A549 (cell line): ENCODE measurements around the gene PTRHD1. TPM values are rescaled to one million over a fixed set of nuclear protein-coding genes. Genes with fewer than 3 reads are reported as not detected.

ENCODE experiments used
- ATAC-seq, 2 experiments: fragments of 200-7000 bp in 1 of 2; fragments of >200 bp in 1 of 2; cut with Nextera tagmentation in 1 of 2; cut with Tn5 transposase in 1 of 2; 3 replicates each; pipeline versions ENCODE4 v1.8.0 to v1.9.1; 2018 to 2020; ENCODE audit warnings: mild to moderate bottlenecking in 1 of 2, moderate library complexity in 1 of 2
- CTCF ChIA-PET: fragments of 300-600 bp; sonication (Branson Sonifier 250); formaldehyde crosslinking; extraction: SDS; loops from one replicate; lab custom pipeline; 2021; ENCODE audit warnings: antibody characterized with exemption, inconsistent platforms; lab: Yijun Ruan, JAX
- POLR2A ChIA-PET: fragments of 350-600 bp; formaldehyde crosslinking; extraction: SDS; loops from one replicate; lab custom pipeline; 2021; ENCODE audit warnings: antibody characterized with exemption, inconsistent platforms; lab: Yijun Ruan, JAX
- DNase-seq, 2 experiments: peaks; one replicate each; pipeline versions ENCODE4 v3.0.0 to v3.0.0-alpha.2; 2011 to 2016; ENCODE audit warnings: low read depth in 1 of 2, low spot score in 1 of 2
- FAIRE-seq: peaks from 2 replicates; lab custom pipeline; 2011; peaks lifted over from hg19 to GRCh38; lab: Jason Lieb, UNC
- H3K27ac ChIP-seq, 2 experiments: fragments of >200 bp; sonication (Bioruptor Twin); formaldehyde crosslinking; 3 replicates each; pipeline ENCODE4 v1.5.1; 2016 to 2017
- H3K4me1 ChIP-seq: fragments of >200 bp; sonication (Bioruptor Twin); formaldehyde crosslinking; 3 replicates; pipeline ENCODE4 v1.6.1; 2016
- H3K4me2 ChIP-seq: fragments of >200 bp; sonication (Bioruptor Twin); formaldehyde crosslinking; 3 replicates; pipeline ENCODE4 v1.6.1; 2016
- H3K4me3 ChIP-seq: fragments of >200 bp; sonication (Bioruptor Twin); formaldehyde crosslinking; 3 replicates; pipeline ENCODE4 v1.5.1; 2016
- H3K9me3 ChIP-seq: fragments of >200 bp; sonication (Bioruptor Twin); formaldehyde crosslinking; 3 replicates; pipeline ENCODE4 v1.6.1; 2016
- ATOH8 ChIP-seq: fragments of 250-450 bp; sonication (Bioruptor Pico); IDR thresholded peaks from 2 replicates; pipeline ENCODE4 v1.5.0; 2020; ENCODE audit warnings: low read depth, mild to moderate bottlenecking, moderate library complexity
- BHLHE40 ChIP-seq: IDR thresholded peaks from 2 replicates; pipeline ENCODE4 v1.6.1; 2012; ENCODE audit warnings: low read depth, low read length, inconsistent platforms
- CBX2 ChIP-seq: fragments of 200-600 bp; sonication (generic); IDR thresholded peaks from 2 replicates; pipeline ENCODE4 v1.6.1; 2016; ENCODE audit warnings: low read depth, mild to moderate bottlenecking, borderline replicate concordance
- CBX8 ChIP-seq: fragments of 200-600 bp; sonication (generic); IDR thresholded peaks from 2 replicates; pipeline ENCODE4 v1.6.1; 2016
- E2F6 ChIP-seq: IDR thresholded peaks from 2 replicates; pipeline ENCODE4 v1.6.1; 2012; ENCODE audit warnings: low read depth, borderline replicate concordance
- EHMT2 ChIP-seq: fragments of 200-600 bp; sonication (generic); IDR thresholded peaks from 2 replicates; pipeline ENCODE4 v1.6.1; 2016; ENCODE audit warnings: antibody characterized with exemption, low read depth, mild to moderate bottlenecking, moderate library complexity
- GATA3 ChIP-seq: IDR thresholded peaks from 2 replicates; pipeline ENCODE4 v1.6.1; 2012; ENCODE audit warnings: borderline replicate concordance
- HDAC2 ChIP-seq: fragments of 200-600 bp; sonication (generic); IDR thresholded peaks from 2 replicates; pipeline ENCODE4 v1.6.1; 2016
- HOXB13 ChIP-seq: fragments of 250-450 bp; sonication (Bioruptor Pico); IDR thresholded peaks from 2 replicates; pipeline ENCODE4 v1.5.0; 2020; ENCODE audit warnings: low read depth, mild to moderate bottlenecking, moderate library complexity
- JUN ChIP-seq, 2 experiments: fragments of >200 bp; sonication (Bioruptor Twin); formaldehyde crosslinking; IDR thresholded peaks; 2 replicates in 1 of 2; 3 replicates in 1 of 2; pipeline ENCODE4 v1.6.1; 2016 to 2017
- JUNB ChIP-seq: fragments of >200 bp; sonication (Bioruptor Twin); formaldehyde crosslinking; IDR thresholded peaks from 2 replicates; pipeline ENCODE4 v1.6.1; 2016
- NR3C1 ChIP-seq: fragments of >200 bp; sonication (Bioruptor Twin); formaldehyde crosslinking; IDR thresholded peaks from 3 replicates; pipeline ENCODE4 v1.6.1; 2017
- POLR2A ChIP-seq: IDR thresholded peaks from 2 replicates; pipeline ENCODE4 v1.6.1; 2012; ENCODE audit warnings: mild to moderate bottlenecking, low read length
- RAD21 ChIP-seq, 2 experiments: fragments of >200 bp in 1 of 2; sonication (Bioruptor Twin) in 1 of 2; formaldehyde crosslinking in 1 of 2; IDR thresholded peaks in 1 of 2; conservative IDR thresholded peaks in 1 of 2; 2 replicates in 1 of 2; 3 replicates in 1 of 2; pipeline ENCODE4 v1.6.1; 2012 to 2018; ENCODE audit warnings: inconsistent platforms in 1 of 2
- RARB ChIP-seq: fragments of 250-450 bp; sonication (Bioruptor Pico); IDR thresholded peaks from 2 replicates; pipeline ENCODE4 v1.8.0; 2021; ENCODE audit warnings: mild to moderate bottlenecking, moderate library complexity
- SMC3 ChIP-seq: fragments of >200 bp; sonication (Bioruptor Twin); formaldehyde crosslinking; IDR thresholded peaks from 3 replicates; pipeline ENCODE4 v1.6.1; 2018; ENCODE audit warnings: inconsistent platforms
- TP53 ChIP-seq: fragments of 250-450 bp; sonication (Bioruptor Pico); IDR thresholded peaks from 2 replicates; pipeline ENCODE4 v1.5.0; 2021; ENCODE audit warnings: mild to moderate bottlenecking, moderate library complexity
- ZSCAN20 ChIP-seq: fragments of 250-450 bp; sonication (Bioruptor Pico); IDR thresholded peaks from 2 replicates; pipeline ENCODE4 v1.8.0; 2022; ENCODE audit warnings: mild to moderate bottlenecking, moderate library complexity
- WGBS: methylation state at CpG from one replicate; pipeline ENCODE4 v1.1.6; 2017; ENCODE audit errors: missing lambda C conversion rate; 5-methylcytosine and 5-hydroxymethylcytosine counted together
- polyA plus RNA-seq, 4 experiments: library from polyadenylated mRNA; depleted of rRNA in 3 of 4; stranded (reverse); fragments of >200 nt; fragmentation: RNase III in 1 of 4; extraction: RNeasy Plus Mini Kit Qiagen cat#74134 plus additional on column Dnase treatment in 1 of 4; gene quantifications; 2 replicates in 3 of 4; 3 replicates in 1 of 4; pipeline ENCODE4 v1.2.3, GENCODE V29; 2011 to 2017
- TF ChIP-seq, protein P1 (sequence below): fragments of 250-450 bp; sonication (Bioruptor Pico); IDR thresholded peaks from 2 replicates; pipeline ENCODE4 v1.5.0; 2021; ENCODE audit warnings: mild to moderate bottlenecking, moderate library complexity, borderline replicate concordance
- TF ChIP-seq, protein P2 (sequence below): fragments of 150-350 bp; IDR thresholded peaks from 2 replicates; pipeline ENCODE4 v1.6.1; 2014; ENCODE audit warnings: low read depth, mild to moderate bottlenecking, low read length

PTRHD1 gene
- polyA plus RNA-seq, 2 of the 4 experiments (the other 2 are of a cell fraction), result 44.9 to 86.6 TPM

DNA sequence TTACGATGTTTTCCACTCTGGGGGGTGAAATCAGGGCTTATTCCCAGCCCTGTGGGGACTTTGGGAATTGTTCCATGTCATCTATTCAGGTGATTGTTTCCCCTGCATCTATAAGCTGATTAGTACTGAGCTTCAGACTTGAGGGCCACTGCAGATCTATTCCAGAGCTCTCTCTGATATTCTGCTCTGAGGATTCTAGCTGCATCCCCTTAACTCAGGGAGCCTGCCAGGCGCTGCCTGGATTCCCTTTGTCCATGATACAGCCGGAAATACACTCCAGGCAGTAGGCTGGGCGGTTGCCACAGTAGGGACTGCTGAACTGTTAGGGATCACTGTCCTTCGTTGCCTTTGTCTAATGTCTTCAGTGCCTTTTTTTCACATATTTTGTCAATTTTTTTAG is 31.3 kb downstream of the PTRHD1 start:
- Histone ChIP-seq H3K4me1 (no peaks in the 10 kb centered on the region), H3K9me3 (no peaks in the 10 kb centered on the region), H3K4me3 (no peak overlapping the region), H3K27ac (no peak overlapping the region), H3K4me2 (no peak overlapping the region)
- 76% methylated on average over 5 of the region's 5 CpGs for WGBS
- CTCF ChIA-PET, result interaction anchor here (1.1 to 1.5 kb wide), 2 partner anchors 13 to 66 kb away, joined by 3 to 6 read pairs; no protein-coding TSS in a partner anchor
- POLR2A ChIA-PET, result interaction anchor here (0.5 kb wide), 1 partner anchor 17 kb away, joined by 3 read pairs; no protein-coding TSS in a partner anchor
- FAIRE-seq (no peak), DNase-seq (no peak), ATAC-seq (no peak)
- no peak for TF ChIP-seq RARB
- TF ChIP-seq, protein P1, sequence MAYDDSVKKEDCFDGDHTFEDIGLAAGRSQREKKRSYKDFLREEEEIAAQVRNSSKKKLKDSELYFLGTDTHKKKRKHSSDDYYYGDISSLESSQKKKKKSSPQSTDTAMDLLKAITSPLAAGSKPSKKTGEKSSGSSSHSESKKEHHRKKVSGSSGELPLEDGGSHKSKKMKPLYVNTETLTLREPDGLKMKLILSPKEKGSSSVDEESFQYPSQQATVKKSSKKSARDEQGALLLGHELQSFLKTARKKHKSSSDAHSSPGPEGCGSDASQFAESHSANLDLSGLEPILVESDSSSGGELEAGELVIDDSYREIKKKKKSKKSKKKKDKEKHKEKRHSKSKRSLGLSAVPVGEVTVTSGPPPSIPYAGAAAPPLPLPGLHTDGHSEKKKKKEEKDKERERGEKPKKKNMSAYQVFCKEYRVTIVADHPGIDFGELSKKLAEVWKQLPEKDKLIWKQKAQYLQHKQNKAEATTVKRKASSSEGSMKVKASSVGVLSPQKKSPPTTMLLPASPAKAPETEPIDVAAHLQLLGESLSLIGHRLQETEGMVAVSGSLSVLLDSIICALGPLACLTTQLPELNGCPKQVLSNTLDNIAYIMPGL, result no peak
- TF ChIP-seq GATA3, result no peak
- no peak for TF ChIP-seq POLR2A
- TF ChIP-seq NR3C1, result no peak
- no peak for TF ChIP-seq TP53 (CRISPR knock-in tag)
- no peak for TF ChIP-seq EHMT2
- no peak for TF ChIP-seq CBX2
- TF ChIP-seq E2F6, result no peak
- TF ChIP-seq HOXB13 (CRISPR knock-in tag), result no peak
- no peak for TF ChIP-seq SMC3
- no peak for TF ChIP-seq ZSCAN20 (CRISPR knock-in tag)
- TF ChIP-seq RAD21 (conservative IDR thresholded peaks at IDR 0.05 in 1 of 2, IDR thresholded peaks at IDR 0.05 in 1 of 2), result no peak
- TF ChIP-seq CBX8, result no peak
- no peak for TF ChIP-seq JUNB

GRCh38 chr2:24756789-24757188 is 36.4 kb downstream of the PTRHD1 start:
- FAIRE-seq (no peak), DNase-seq (no peak), ATAC-seq (no peak)
- Histone ChIP-seq H3K4me2 (no peak overlapping the region), H3K4me1 (no peaks in the 10 kb centered on the region), H3K27ac (no peak overlapping the region), H3K4me3 (no peak overlapping the region), H3K9me3 (no peaks in the 10 kb centered on the region)
- 77% methylated on average over 1 of the region's 1 CpG for WGBS
- TF ChIP-seq POLR2A (no peak), EHMT2 (no peak), SMC3 (no peak), BHLHE40 (no peak), ATOH8 (CRISPR knock-in tag) (no peak), JUN (IDR thresholded peaks at IDR 0.05) (no peak), HDAC2 (no peak)
- TF ChIP-seq, protein P2, sequence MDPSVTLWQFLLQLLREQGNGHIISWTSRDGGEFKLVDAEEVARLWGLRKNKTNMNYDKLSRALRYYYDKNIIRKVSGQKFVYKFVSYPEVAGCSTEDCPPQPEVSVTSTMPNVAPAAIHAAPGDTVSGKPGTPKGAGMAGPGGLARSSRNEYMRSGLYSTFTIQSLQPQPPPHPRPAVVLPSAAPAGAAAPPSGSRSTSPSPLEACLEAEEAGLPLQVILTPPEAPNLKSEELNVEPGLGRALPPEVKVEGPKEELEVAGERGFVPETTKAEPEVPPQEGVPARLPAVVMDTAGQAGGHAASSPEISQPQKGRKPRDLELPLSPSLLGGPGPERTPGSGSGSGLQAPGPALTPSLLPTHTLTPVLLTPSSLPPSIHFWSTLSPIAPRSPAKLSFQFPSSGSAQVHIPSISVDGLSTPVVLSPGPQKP, result no peak
- TF ChIP-seq, protein P1, result no peak
- CTCF ChIA-PET, result no interaction called here
- POLR2A ChIA-PET, result no interaction called here
